Measurements from ENCODE around the gene TNNC2. TPM values are rescaled to one million over a fixed set of nuclear protein-coding genes. Genes with fewer than 3 reads are reported as not detected.

The TNNC2 gene
- total and polyA plus RNA-seq, 2 donors (not counting 1 experiment from before 2014, with no cell fraction given) = 0.33 TPM; not detected in 1

DNA sequence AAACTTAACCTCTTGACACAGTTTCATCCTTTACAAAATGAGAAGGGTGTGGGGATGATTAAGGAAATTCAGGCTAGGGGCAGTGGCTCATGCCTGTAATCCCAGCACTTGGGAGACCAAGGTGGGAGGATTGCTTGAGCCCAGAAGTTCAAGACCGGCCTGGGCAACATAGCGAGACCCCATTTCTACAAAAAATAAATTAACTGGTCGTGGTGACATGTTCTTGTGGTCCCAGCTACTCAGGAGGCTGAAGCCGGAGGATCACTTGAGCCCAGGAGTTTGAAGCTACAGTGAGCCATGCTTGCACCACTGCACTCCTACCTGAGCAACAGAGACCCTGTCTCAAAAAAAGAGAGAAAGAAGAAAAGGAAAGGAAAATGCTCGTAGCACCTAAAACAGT lies 39.3 kb upstream of the TNNC2 start:
- Mint-ChIP-seq H3K9me3 (ENCODE audit: insufficient read depth) (no peaks in the 10 kb centered on the region), H3K27me3 (no peaks in the 10 kb centered on the region), H3K27ac (no peak overlapping the region), H3K4me3 (no peak overlapping the region), H3K4me1 (no peaks in the 10 kb centered on the region)
- Histone ChIP-seq H3K9ac (ENCODE audit: low read length) (no peak overlapping the region), H3K4me1 (ENCODE audit: control insufficient read depth in 2 of 2, insufficient read depth in 2 of 2, low read length in 2 of 2) (no peaks in the 10 kb centered on the region), H2AFZ (ENCODE audit: insufficient read depth, low read depth, low read length, poor library complexity, severe bottlenecking) (no peak overlapping the region), H3K9me3 (ENCODE audit: control extremely low read depth in 1 of 3, control insufficient read depth in 2 of 3, insufficient read depth in 1 of 3, low read length in 2 of 3) (no peaks in the 10 kb centered on the region), H4K20me1 (ENCODE audit: control insufficient read depth, insufficient read depth, low read length, poor library complexity, severe bottlenecking) (no peaks in the 10 kb centered on the region), H3K27ac (ENCODE audit: low read length in 2 of 2) (no peak overlapping the region), H3K36me3 (replicated peaks in 1 of 2; ENCODE audit: control extremely low read depth in 1 of 2, control insufficient read depth in 1 of 2, extremely low read depth in 1 of 2, insufficient read depth in 2 of 2, low read length in 1 of 2) (no peaks in the 10 kb centered on the region), H3K4me3 (ENCODE audit: control extremely low read depth in 1 of 5, extremely low read depth in 1 of 5, insufficient read depth in 1 of 5, low read depth in 2 of 5, low read length in 4 of 5) (no peak overlapping the region), H3K79me2 (ENCODE audit: control insufficient read depth, insufficient read depth, low read length) (peaks cover 9% of the 10 kb centered on the region), H3K27me3 (replicated peaks in 1 of 4; ENCODE audit: control extremely low read depth in 1 of 4, control insufficient read depth in 3 of 4, insufficient read depth in 4 of 4, low read length in 3 of 4) (no peaks in the 10 kb centered on the region), H3K4me2 (replicated peaks; ENCODE audit: low read depth, low read length, poor library complexity, severe bottlenecking) (no peak overlapping the region)
- CTCF ChIA-PET = interaction anchor here (1.0 kb wide), 1 partner anchor 9 kb away, joined by 3 read pairs; no protein-coding TSS in a partner anchor
- no peak for DNase-seq
- no peak for TF ChIP-seq EZH2 (IDR thresholded peaks at IDR 0.05; ENCODE audit: borderline replicate concordance, insufficient read depth, low read depth, low read length, poor library complexity, severe bottlenecking)
- TF ChIP-seq, protein P1, sequence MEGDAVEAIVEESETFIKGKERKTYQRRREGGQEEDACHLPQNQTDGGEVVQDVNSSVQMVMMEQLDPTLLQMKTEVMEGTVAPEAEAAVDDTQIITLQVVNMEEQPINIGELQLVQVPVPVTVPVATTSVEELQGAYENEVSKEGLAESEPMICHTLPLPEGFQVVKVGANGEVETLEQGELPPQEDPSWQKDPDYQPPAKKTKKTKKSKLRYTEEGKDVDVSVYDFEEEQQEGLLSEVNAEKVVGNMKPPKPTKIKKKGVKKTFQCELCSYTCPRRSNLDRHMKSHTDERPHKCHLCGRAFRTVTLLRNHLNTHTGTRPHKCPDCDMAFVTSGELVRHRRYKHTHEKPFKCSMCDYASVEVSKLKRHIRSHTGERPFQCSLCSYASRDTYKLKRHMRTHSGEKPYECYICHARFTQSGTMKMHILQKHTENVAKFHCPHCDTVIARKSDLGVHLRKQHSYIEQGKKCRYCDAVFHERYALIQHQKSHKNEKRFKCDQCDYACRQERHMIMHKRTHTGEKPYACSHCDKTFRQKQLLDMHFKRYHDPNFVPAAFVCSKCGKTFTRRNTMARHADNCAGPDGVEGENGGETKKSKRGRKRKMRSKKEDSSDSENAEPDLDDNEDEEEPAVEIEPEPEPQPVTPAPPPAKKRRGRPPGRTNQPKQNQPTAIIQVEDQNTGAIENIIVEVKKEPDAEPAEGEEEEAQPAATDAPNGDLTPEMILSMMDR (IDR thresholded peaks at IDR 0.05) = no peak
- no peak for ATAC-seq (ENCODE audit: low read depth)
- POLR2A ChIA-PET = no interaction called here
- WGBS (ENCODE audit: insufficient coverage) = 96% methylated on average over 4 of the region's 5 CpGs
- intact Hi-C loops (cut with micrococcal nuclease) = no loop called here

DNA sequence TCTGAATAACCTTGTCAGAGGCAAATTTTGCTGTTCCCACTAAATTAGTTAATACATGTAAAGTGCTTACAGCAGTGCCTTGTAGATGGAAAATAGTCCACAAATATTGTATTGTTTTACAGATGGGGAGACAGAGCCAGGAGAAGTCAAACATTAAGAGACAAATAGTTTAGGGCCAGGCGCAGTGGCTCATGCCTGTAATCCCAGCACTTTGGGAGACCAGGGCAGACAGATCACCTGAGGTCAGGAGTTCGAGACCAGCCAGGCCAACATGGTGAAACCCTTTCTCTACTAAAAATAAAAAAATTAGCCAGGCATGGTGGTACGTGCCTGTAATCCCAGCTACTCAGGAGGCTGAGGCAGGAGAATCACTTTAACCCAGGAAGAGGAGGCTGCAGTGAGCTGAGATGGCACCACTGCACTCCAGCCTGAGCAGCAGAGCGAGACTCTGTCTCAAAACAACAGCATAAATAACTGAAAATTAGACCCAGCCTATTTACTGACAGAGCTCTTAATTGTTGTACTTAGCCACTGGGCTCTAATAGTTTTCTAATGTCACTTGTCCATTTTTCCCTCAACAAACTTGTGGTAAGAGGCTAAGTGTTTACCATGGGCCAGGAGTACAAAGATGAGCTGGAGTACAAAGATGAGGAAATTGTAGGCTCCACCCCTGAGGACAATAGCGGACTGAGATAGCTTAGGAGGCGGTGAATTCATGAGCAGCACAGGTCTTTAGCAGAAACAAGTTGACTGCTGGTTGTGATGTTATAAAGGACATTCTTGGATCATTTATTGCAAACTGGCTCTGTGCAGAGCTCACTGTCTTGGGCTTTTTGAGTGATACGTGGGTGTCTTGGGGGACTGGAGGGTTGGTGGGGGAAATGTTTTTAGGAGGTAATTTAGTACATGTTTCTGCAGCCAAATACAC lies 36.7 kb upstream of the TNNC2 start:
- DNase-seq = no peak
- TF ChIP-seq, protein P1 (IDR thresholded peaks at IDR 0.05) = no peak
- TF ChIP-seq EZH2 (IDR thresholded peaks at IDR 0.05; ENCODE audit: borderline replicate concordance, insufficient read depth, low read depth, low read length, poor library complexity, severe bottlenecking) = no peak
- Histone ChIP-seq H3K27me3 (replicated peaks in 1 of 4; ENCODE audit: control extremely low read depth in 1 of 4, control insufficient read depth in 3 of 4, insufficient read depth in 4 of 4, low read length in 3 of 4) (no peaks in the 10 kb centered on the region), H3K27ac (ENCODE audit: low read length in 2 of 2) (no peak overlapping the region), H2AFZ (ENCODE audit: insufficient read depth, low read depth, low read length, poor library complexity, severe bottlenecking) (no peak overlapping the region), H3K4me1 (ENCODE audit: control insufficient read depth in 2 of 2, insufficient read depth in 2 of 2, low read length in 2 of 2) (no peaks in the 10 kb centered on the region), H3K9me3 (ENCODE audit: control extremely low read depth in 1 of 3, control insufficient read depth in 2 of 3, insufficient read depth in 1 of 3, low read length in 2 of 3) (no peaks in the 10 kb centered on the region), H3K79me2 (ENCODE audit: control insufficient read depth, insufficient read depth, low read length) (peaks cover 30% of the 10 kb centered on the region), H3K4me3 (ENCODE audit: control extremely low read depth in 1 of 5, extremely low read depth in 1 of 5, insufficient read depth in 1 of 5, low read depth in 2 of 5, low read length in 4 of 5) (no peak overlapping the region), H3K4me2 (replicated peaks; ENCODE audit: low read depth, low read length, poor library complexity, severe bottlenecking) (no peak overlapping the region), H3K36me3 (replicated peaks in 1 of 2; ENCODE audit: control extremely low read depth in 1 of 2, control insufficient read depth in 1 of 2, extremely low read depth in 1 of 2, insufficient read depth in 2 of 2, low read length in 1 of 2) (no peaks in the 10 kb centered on the region), H3K9ac (ENCODE audit: low read length) (no peak overlapping the region), H4K20me1 (ENCODE audit: control insufficient read depth, insufficient read depth, low read length, poor library complexity, severe bottlenecking) (no peaks in the 10 kb centered on the region)
- intact Hi-C loops (cut with micrococcal nuclease) = no loop called here
- ATAC-seq (ENCODE audit: low read depth) = no peak
- no peaks in the 10 kb centered on the region for H3K27me3 Mint-ChIP-seq
- H3K27ac Mint-ChIP-seq = no peak overlapping the region
- ChIA-PET POLR2A (interaction anchor here (0.7 kb wide), 1 partner anchor 187 kb away, joined by 5 read pairs; no protein-coding TSS in a partner anchor), CTCF (no interaction called here)
- 100% methylated on average over 5 of the region's 7 CpGs for WGBS (ENCODE audit: insufficient coverage)
- peaks cover 6% of the 10 kb centered on the region for H3K4me1 Mint-ChIP-seq
- H3K4me3 Mint-ChIP-seq = no peak overlapping the region
- H3K9me3 Mint-ChIP-seq (ENCODE audit: insufficient read depth) = no peaks in the 10 kb centered on the region

All from B cell (primary cell).